ENCODE data around the gene SLMAP.

- TF ChIP-seq EZH2phosphoT487 (IDR thresholded peaks at IDR 0.05; ENCODE audit: borderline replicate concordance) (no peak), CTCF (conservative IDR thresholded peaks at IDR 0.05; ENCODE audit: low read length) (peak; percentile 69)
Observed at GRCh38 chr3:57826245-57826951, 70.3 kb downstream of the SLMAP start.
